ENCODE data around the gene SEPTIN7.

- TF ChIP-seq CTCF (conservative IDR thresholded peaks at IDR 0.05; ENCODE audit: low read length) (no peak), EZH2phosphoT487 (IDR thresholded peaks at IDR 0.05; ENCODE audit: borderline replicate concordance, low read depth, low read length) (no peak)
Measured at GRCh38 chr7:35823440-35823839, 22.6 kb downstream of the SEPTIN7 start.
